NB4 (cell line): ENCODE data around the gene PHLDB1.

Experiments
- DNase-seq: peaks from one replicate; pipeline ENCODE4 v3.0.0; 2010; ENCODE audit warnings: low read depth
- H3K4me3 ChIP-seq: one replicate; pipeline ENCODE4 v1.5.1; 2011; ENCODE audit warnings: mild to moderate bottlenecking, low read depth, low read length, moderate library complexity
- CTCF ChIP-seq: IDR thresholded peaks from one replicate; pipeline ENCODE4 v1.5.1; 2012; ENCODE audit warnings: low read depth, low read length
- MAX ChIP-seq: IDR thresholded peaks from 2 replicates; pipeline ENCODE4 v1.6.1; 2011; ENCODE audit warnings: low read depth, low read length
- MYC ChIP-seq: IDR thresholded peaks from 2 replicates; pipeline ENCODE4 v1.6.1; 2011; ENCODE audit warnings: low read depth, low read length
- POLR2A ChIP-seq: IDR thresholded peaks from 2 replicates; pipeline ENCODE4 v1.6.1; 2011; ENCODE audit warnings: mild to moderate bottlenecking; ENCODE audit not compliant: insufficient read length; ENCODE audit errors: extremely low read depth

The PHLDB1 gene

GRCh38 chr11:118604566-118604965, 2.8 kb upstream of the PHLDB1 start:
- TF ChIP-seq POLR2A (no peak), MYC (no peak), CTCF (no peak), MAX (no peak)
- no peak overlapping the region for H3K4me3 ChIP-seq
- DNase-seq = no peak

- H3K4me3 ChIP-seq = no peak overlapping the region
- peak; percentile 93 for DNase-seq
These were observed 2.1 kb upstream of the PHLDB1 start for GRCh38 chr11:118605116-118605867.

GRCh38 chr11:118606157-118606843, 1.1 kb upstream of the PHLDB1 start:
- TF ChIP-seq CTCF = no peak
- no peak for TF ChIP-seq MAX
- no peak for TF ChIP-seq POLR2A
- no peak for TF ChIP-seq MYC
- no peak for DNase-seq
- no peak overlapping the region for H3K4me3 ChIP-seq

More at GRCh38 chr11:118605116-118605867, 2.1 kb upstream of the PHLDB1 start:
- TF ChIP-seq MAX (peak; percentile 43; the same call in 1 of the 2 replicates), CTCF (no peak)

- DNase-seq = no peak
- no peak overlapping the region for H3K4me3 ChIP-seq
- TF ChIP-seq MAX (no peak), POLR2A (no peak)
These were observed 579 bp upstream of the PHLDB1 start for GRCh38 chr11:118606844-118607228.

GRCh38 chr11:118608360-118609227, 1.2 kb downstream of the PHLDB1 start:
- peak overlapping the region; percentile 49 for H3K4me3 ChIP-seq
- peak; percentile 83 for DNase-seq
- TF ChIP-seq MYC (peak; percentile 45; the same call in 1 of the 2 replicates), POLR2A (no peak), MAX (peak; percentile 71; the same call in 1 of the 2 replicates)

GRCh38 chr11:118609380-118610224, 2.2 kb downstream of the PHLDB1 start:
- TF ChIP-seq CTCF (no peak), MYC (no peak), POLR2A (no peak), MAX (no peak)
- H3K4me3 ChIP-seq = no peak overlapping the region
- DNase-seq = peak; percentile 31
